Choroid plexus epithelial cell (primary cell): ENCODE results near the gene FBXO27.
"Not testable (repeated sequence)": the region's sequence is repeated elsewhere in the genome, so short reads cannot be mapped to it uniquely, and the experiment has no call there.

Experiments
- DNase-seq: peaks from one replicate; pipeline ENCODE4 v3.0.0-alpha.2; 2010; ENCODE audit warnings: low read depth
- H3K4me3 ChIP-seq: 2 replicates; pipeline ENCODE4 v1.5.1; 2011; ENCODE audit warnings: low read depth, mild to moderate bottlenecking, control low read depth, low read length, moderate library complexity
- TF ChIP-seq, protein P1 (sequence below): conservative IDR thresholded peaks from 2 replicates; pipeline ENCODE4 v1.5.1; 2011; ENCODE audit warnings: low read depth, mild to moderate bottlenecking, control low read depth, inconsistent platforms, low read length, moderate library complexity

FBXO27 gene

DNA sequence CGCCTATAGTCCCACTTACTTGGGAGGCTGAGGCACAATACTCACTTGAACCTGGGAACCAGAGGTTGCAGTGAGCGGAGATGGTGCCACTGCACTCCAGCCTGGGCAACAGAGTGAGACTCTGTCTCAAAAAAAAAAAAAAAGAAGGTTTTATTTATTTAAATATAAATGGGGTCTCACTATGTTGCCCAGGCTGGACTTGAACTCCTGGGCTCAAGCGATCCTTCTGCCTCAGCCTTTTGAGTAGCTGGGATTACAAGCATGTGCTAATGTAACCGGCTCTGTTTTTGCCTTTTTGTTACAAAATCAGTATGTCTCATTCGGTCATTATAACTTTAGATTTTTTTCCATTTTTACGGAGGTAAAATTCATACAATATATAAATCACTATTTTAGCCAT, 24.2 kb downstream of the FBXO27 start:
- TF ChIP-seq, protein P1, sequence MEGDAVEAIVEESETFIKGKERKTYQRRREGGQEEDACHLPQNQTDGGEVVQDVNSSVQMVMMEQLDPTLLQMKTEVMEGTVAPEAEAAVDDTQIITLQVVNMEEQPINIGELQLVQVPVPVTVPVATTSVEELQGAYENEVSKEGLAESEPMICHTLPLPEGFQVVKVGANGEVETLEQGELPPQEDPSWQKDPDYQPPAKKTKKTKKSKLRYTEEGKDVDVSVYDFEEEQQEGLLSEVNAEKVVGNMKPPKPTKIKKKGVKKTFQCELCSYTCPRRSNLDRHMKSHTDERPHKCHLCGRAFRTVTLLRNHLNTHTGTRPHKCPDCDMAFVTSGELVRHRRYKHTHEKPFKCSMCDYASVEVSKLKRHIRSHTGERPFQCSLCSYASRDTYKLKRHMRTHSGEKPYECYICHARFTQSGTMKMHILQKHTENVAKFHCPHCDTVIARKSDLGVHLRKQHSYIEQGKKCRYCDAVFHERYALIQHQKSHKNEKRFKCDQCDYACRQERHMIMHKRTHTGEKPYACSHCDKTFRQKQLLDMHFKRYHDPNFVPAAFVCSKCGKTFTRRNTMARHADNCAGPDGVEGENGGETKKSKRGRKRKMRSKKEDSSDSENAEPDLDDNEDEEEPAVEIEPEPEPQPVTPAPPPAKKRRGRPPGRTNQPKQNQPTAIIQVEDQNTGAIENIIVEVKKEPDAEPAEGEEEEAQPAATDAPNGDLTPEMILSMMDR, result no peak
- no peak overlapping the region for H3K4me3 ChIP-seq
- DNase-seq, result no peak

DNA sequence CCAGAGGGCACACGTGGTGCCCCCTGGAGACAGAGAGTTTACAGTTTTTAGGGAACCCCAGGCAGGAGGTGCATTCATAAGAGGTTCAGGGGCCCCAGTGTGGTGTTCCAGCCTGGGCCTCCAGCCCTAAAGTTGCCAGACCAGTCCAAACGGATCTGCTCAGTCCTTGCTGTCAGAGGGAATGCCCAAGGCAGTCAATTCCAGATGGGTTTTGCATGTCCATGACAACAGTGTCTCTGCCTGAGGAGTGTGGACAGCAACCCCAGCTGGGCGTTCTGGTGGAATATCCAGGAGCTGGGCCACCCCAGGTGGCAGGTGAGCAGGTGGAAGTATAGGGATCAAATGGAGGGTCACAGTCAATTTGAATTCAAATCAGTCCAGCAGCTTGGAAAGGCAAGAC, 25.3 kb downstream of the FBXO27 start:
- H3K4me3 ChIP-seq, result no peak overlapping the region
- TF ChIP-seq, protein P1, result no peak
- DNase-seq, result no peak

DNA sequence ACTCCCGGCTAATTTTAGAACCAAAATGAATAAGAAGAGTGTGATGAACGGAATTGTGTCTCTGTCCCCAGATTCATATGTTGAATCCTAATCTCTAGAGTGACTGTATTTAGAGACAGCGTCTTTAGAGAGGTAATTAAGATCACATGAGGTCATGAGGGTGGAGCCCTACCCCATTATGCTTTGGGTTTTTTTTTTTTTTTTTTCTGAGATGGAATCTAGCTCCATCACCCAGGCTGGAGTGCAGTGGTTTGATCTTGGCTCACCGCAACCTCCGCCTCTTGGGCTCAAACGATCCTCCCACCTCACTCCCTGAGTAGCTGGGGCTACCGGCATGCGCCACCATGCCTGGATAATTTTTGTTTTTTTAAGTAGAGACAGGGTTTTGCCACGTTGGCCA, 27.9 kb downstream of the FBXO27 start:
- TF ChIP-seq, protein P1, result no peak
- H3K4me3 ChIP-seq, result no peak overlapping the region
- no peak for DNase-seq

DNA sequence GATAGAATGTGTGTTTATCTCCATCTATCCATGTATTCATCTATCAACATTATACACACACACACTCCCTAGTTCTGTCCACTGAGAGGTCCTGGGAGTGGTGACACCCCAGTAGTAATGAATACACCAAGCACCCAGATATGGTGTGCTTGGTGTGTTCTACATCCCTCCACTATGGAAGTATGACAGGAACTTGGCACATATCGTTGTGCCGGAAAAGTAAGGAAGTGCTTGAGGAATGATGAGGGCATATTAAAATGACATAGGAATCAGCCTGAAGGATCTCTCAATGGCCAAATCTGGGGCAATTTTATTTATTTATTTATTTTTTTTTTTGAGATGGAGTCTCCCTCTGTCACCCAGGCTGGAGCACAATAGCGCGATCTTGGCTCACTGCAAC, 28.6 kb downstream of the FBXO27 start:
- TF ChIP-seq, protein P1, result no peak
- no peak for DNase-seq

DNA sequence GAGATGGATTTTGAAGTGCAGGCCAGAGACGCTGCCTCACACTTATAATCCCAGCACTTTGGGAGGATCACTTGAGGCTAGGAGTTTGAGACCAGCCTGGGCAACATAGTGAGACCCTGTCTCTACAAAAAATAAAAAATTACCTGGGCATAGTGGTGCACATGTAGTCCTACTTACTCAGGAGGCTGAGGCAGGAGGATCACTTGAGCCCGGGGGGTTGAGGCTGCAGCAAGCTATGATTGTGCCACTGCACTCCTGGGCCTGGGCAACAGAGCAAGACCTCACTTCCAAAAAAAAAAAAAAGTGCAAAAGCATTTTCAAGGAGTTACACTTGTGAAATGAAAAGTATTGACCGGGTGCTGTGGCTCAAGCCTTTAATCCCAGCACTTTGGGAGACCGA, 29.2 kb downstream of the FBXO27 start:
- TF ChIP-seq, protein P1, result no peak
- no peak for DNase-seq
- no peak overlapping the region for H3K4me3 ChIP-seq

More for the DNA sequence above, 28.6 kb downstream of the FBXO27 start:
- H3K4me3 ChIP-seq, result no peak overlapping the region

DNA sequence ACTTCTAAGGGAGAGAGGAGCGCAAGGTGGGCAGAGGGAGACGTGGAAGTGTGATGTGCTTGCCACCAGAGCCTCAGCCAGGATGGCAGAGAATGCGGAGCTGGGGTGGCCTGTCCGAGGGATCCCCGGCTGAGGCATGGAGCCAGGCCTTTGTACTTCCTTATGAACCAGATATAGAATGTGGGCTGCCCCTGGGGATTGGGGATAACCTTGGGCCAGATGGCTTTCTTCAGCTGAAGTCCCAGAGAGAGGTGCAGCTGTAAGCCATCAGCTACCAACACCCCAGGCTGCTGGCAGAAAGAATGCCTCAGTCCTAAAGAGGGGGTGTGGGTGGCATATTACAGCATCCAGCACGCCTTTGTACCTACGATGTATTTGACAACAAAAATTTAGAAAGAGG, 31.3 kb downstream of the FBXO27 start:
- H3K4me3 ChIP-seq, result no peak overlapping the region
- TF ChIP-seq, protein P1, result no peak
- DNase-seq, result no peak

DNA sequence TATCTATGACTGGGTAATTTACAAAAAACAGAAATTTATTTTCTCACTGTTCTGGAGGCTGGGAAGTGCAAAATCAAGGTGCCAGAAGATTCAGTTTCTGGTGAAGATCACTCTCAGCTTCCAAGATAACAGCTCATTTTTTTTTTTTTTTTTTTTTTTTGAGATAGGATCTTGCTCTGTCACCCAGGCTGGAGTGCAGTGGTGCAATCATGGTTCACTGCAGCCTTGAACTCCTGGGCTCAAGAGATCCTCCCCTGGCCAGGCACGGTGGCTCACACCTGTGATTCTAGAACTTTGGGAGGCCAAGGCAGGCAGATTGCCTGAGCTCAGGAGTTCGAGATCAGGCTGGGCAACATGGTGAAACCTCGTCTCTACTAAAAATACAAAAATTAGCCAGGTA, 34.8 kb downstream of the FBXO27 start:
- DNase-seq, H3K4me3 ChIP-seq: not testable (repeated sequence)

DNA sequence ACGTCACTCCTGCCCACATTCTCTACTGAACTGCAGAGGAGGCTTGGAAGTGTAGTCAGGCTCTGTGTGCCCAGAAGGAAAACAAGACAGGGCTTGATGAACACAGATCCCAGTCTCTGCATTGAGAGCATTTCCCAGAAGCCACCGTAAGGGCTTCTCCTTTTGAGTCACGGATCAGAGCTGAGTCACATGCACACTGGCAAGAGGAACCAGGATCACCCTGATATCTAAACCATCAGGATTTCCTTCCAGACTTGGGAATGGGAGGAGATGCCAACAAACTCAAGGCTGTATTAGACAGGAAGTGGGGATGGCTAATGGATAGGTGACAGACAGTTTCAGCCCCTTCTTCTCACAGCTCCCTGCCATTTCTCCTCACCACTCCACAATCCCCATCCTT, 39.1 kb downstream of the FBXO27 start:
- TF ChIP-seq, protein P1, result no peak
- peak; percentile 45 for DNase-seq

More for the DNA sequence above, 39.1 kb downstream of the FBXO27 start:
- no peak overlapping the region for H3K4me3 ChIP-seq
